NB4 (cell line): ENCODE data around the gene ZIC4.

Experiments used
- MYC ChIP-seq: IDR thresholded peaks from 2 replicates; pipeline ENCODE4 v1.6.1; 2011; ENCODE audit warnings: low read depth, low read length
- POLR2A ChIP-seq: IDR thresholded peaks from 2 replicates; pipeline ENCODE4 v1.6.1; 2011; ENCODE audit warnings: mild to moderate bottlenecking; ENCODE audit not compliant: insufficient read length; ENCODE audit errors: extremely low read depth
- TF ChIP-seq, protein P1 (sequence below): IDR thresholded peaks from one replicate; pipeline ENCODE4 v1.5.1; 2012; ENCODE audit warnings: low read depth, low read length

DNA sequence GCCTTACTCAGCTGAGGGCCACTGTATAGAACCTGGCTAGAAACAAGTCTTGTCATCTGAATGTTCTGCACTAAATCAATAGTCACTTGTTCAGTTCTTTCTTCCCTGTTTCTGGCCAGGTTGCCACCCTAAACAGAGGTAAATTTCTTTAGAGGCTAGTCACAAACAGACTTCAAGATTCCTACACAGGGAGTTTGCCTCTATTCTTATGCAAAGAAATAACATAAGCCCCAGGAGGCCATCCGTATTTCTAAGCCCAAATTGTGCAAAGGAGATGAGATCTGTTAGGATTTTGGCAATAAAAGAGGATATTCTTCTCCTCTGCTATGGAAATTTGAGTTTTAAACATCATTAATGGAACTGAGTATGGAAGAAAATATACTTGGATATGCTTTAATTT, 4.9 kb downstream of the ZIC4 start:
- TF ChIP-seq, protein P1, sequence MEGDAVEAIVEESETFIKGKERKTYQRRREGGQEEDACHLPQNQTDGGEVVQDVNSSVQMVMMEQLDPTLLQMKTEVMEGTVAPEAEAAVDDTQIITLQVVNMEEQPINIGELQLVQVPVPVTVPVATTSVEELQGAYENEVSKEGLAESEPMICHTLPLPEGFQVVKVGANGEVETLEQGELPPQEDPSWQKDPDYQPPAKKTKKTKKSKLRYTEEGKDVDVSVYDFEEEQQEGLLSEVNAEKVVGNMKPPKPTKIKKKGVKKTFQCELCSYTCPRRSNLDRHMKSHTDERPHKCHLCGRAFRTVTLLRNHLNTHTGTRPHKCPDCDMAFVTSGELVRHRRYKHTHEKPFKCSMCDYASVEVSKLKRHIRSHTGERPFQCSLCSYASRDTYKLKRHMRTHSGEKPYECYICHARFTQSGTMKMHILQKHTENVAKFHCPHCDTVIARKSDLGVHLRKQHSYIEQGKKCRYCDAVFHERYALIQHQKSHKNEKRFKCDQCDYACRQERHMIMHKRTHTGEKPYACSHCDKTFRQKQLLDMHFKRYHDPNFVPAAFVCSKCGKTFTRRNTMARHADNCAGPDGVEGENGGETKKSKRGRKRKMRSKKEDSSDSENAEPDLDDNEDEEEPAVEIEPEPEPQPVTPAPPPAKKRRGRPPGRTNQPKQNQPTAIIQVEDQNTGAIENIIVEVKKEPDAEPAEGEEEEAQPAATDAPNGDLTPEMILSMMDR, result no peak
- TF ChIP-seq POLR2A, result no peak
- no peak for TF ChIP-seq MYC
